Measurements from ENCODE around the gene SLITRK1.

The SLITRK1 gene

DNA sequence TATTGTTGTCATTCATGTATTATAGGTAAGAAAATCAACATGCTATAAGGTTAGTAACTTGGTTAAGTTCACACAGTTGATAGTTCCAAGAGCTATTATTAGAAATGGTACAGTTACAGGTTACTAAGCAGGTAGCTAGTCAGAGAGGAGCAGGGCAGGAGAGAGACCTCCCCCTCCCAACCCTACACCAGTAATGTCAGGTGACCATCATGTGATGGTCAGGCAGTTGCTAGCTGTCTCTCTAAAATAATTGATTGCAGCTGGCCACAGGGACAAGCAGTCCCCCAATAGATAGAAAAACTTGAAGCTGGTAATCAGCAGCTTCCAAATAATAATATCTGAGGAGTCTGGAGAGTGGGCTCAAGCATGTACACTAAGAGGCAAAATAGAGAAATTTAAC is 14.6 kb downstream of the SLITRK1 start:
- no peak overlapping the region for H3K27ac ChIP-seq
- DNase-seq (ENCODE audit: low read depth, low spot score): no peak

DNA sequence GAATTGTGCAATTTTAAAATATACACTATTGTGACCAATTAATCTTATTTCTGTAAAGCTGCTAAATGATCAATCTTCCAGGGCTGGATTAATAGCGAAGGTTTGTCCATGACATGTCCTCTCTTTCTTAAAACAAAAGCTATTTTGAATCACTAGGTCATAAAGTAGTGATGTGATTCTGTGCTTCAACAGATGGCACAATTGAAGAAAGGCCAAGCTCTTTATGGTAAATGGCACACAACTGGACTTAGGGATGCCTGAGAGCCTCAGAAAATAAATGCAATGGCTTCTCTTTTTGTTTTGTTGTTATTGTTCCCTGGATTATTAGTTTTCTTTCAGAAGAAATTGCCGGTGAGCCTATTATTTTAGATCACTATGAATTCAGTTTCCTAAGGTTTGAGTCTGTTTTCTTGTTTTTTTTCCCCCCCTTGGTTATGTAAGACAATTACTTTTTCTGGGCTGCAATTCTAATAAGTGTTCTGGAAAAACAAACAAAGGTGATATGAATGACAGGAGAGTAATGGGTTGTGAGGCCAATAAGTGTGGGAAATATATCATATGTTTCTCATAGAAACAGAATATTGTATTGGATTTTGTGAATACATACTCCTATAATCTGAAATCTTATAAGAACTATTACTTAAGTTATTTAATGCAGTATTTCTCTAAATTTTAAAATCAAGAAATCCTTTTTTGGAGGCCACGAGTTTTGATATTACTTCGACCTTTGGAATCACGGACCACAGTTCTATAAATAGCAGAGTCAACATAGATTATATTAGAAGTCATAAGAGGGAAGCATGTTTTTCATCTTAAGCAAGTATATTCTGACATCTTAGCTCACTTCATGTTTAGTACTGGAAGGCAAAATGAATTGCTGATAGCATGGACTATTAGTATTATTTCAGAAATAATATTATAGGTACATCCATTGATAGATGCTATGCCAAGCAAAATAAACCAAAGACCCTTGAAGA is 16.8 kb downstream of the SLITRK1 start:
- no peak overlapping the region for H3K27ac ChIP-seq
- no peak for DNase-seq (ENCODE audit: low read depth, low spot score)

DNA sequence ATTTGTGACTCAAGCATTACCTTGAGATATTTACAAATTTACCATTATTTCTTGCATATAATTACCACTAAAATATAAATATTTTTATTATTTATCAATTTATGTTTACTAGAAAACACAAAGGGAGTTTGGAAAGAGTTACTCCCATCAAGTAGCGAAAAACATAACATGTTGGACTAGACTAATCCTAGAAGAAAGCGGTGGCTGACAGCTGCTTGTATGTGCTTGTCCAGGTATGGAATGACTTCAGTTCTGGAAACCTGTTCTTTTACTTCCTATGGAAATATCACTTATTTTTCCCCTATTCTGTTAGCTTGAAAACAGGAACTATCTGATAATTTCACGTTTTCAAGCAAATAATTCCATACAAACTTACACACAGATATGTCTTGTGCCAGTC is 28.5 kb downstream of the SLITRK1 start:
- H3K27ac ChIP-seq: no peak overlapping the region
- no peak for DNase-seq (ENCODE audit: low read depth, low spot score)

DNA sequence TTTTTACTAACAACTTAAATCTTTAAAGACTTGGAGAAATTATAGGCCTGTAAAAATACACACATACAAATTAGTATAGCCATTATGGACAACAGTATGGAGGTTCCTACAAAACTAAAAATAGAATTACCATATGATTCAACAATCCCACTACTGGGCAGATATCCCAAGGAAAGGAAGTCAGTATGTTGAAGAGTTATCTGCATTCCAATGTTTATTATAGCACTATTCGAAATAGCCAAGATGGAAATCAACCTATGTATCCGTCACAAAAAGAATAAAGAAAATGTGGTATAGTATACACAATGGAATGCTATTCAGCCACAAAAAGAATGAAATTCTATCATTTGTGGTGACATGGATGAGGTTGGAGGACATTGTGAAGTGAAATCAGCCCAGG is 37.2 kb downstream of the SLITRK1 start:
- no peak for DNase-seq (ENCODE audit: low read depth, low spot score)
- H3K27ac ChIP-seq: no peak overlapping the region

DNA sequence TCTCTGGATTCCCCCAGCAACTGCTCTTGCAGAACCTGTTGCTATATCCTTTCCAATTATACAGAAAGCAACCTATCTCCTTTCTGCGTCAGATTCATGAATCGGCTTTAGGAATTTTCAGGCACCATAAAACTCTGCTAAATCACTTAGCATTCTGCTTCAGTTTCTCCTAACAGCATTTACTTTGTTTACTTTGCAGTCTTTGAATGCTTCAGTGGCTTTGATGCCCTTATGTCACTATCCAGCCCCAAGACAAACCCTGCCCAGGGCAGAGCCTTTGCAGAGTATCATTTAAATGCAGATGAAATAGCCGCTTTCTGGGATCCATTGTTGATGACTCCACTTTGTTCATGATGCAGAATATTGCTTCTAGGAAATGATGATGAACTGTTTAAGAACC is 43.1 kb downstream of the SLITRK1 start:
- no peak overlapping the region for H3K27ac ChIP-seq
- no peak for DNase-seq (ENCODE audit: low read depth, low spot score)

DNA sequence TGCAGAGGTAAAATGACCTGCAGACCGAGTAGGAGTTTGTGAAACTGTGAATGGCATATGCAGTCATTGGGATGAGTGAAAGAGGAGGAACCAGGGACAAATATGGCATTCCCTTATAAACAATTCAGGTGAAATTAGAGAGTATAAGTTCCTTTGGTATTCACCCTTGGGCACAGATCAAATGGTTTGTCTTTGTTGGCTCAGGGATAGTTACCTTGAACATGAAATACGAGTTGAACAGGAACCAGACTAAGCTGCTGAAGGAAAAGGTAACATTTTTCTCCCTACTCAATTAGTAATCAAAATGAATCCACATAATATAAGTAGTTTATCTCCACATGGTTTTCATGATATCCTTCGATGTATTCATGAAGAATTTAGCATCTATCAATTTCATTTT is 50.5 kb downstream of the SLITRK1 start:
- no peak overlapping the region for H3K27ac ChIP-seq
- no peak for DNase-seq (ENCODE audit: low read depth, low spot score)

DNA sequence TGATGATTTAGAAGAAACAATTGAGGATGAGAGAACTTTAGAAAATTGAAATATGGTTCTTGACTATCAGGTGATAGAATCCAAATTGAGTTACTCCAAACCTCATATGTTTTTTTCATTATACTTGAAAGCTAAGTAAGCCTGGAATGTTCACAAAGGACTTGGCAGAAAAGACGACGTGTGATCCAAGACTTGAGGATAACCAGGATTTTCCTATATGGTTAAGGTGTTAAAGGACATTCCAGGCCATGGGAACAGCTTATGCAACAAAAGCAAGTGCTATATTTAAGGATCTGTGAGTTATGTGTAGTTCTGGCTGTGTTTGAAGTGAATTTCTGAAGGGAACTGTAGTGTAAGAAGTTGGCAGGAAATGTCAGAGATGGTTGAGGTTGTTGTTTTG is 52.5 kb downstream of the SLITRK1 start:
- no peak for DNase-seq (ENCODE audit: low read depth, low spot score)
- no peak overlapping the region for H3K27ac ChIP-seq

DNA sequence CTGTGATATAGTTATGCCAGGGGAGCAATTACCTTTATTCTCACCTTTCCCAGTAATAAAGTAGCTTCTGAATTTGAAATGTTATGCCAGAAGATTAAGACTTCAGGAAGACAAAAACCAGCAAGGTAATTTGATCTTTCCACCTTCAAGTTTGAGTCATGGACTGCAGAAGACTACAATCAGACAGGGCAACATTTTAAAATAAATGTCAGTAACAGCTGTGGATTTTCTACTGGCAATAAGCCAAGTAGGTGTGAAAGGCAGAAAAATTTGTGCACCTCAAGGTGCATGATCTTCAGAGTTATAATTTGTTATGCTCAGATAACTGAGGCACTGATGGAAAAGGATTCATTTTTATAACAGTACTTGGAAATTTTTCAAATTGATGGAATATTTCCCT is 54.9 kb downstream of the SLITRK1 start:
- no peak for DNase-seq (ENCODE audit: low read depth, low spot score)
- H3K27ac ChIP-seq: no peak overlapping the region

Measured in epithelial cell of prostate (primary cell).